KMS-11 (cell line): Measurements from ENCODE around the gene FAM107B.

ENCODE experiments used
- H2AFZ ChIP-seq: fragments of 200-600 bp; sonication (generic); 2 replicates; pipeline ENCODE4 v1.6.1; 2016; ENCODE audit warnings: antibody characterized with exemption, mixed run types, low read depth
- H3K27ac ChIP-seq: fragments of 200-600 bp; sonication (generic); 2 replicates; pipeline ENCODE4 v1.6.1; 2016; ENCODE audit warnings: mild to moderate bottlenecking, mixed run types
- H3K27me3 ChIP-seq: fragments of 200-600 bp; sonication (generic); 2 replicates; pipeline ENCODE4 v1.6.1; 2017; ENCODE audit warnings: mild to moderate bottlenecking, low read depth, mixed run types, moderate library complexity; ENCODE audit not compliant: insufficient read depth
- H3K36me3 ChIP-seq: fragments of 200-600 bp; sonication (generic); 2 replicates; pipeline ENCODE4 v1.6.1; 2017; ENCODE audit warnings: mild to moderate bottlenecking, mixed run types; ENCODE audit not compliant: insufficient read depth
- H3K4me1 ChIP-seq: fragments of 200-600 bp; sonication (generic); 2 replicates; pipeline ENCODE4 v1.6.1; 2016; ENCODE audit warnings: mild to moderate bottlenecking, low read depth, mixed run types; ENCODE audit not compliant: poor library complexity, severe bottlenecking
- H3K4me2 ChIP-seq: fragments of 200-600 bp; sonication (generic); 2 replicates; pipeline ENCODE4 v1.7.0; 2016; ENCODE audit warnings: mild to moderate bottlenecking, mixed run types
- H3K4me3 ChIP-seq: fragments of 200-600 bp; sonication (generic); IDR thresholded peaks from 2 replicates; pipeline ENCODE4 v1.6.1; 2017; ENCODE audit warnings: low read depth, low read length, mixed read lengths; ENCODE audit not compliant: insufficient read depth
- H3K79me2 ChIP-seq: fragments of 200-600 bp; sonication (generic); 2 replicates; pipeline ENCODE4 v1.6.1; 2016; ENCODE audit warnings: low read depth, mixed run types; ENCODE audit not compliant: insufficient read depth
- H3K9ac ChIP-seq: fragments of 200-600 bp; sonication (generic); 2 replicates; pipeline ENCODE4 v1.6.1; 2016; ENCODE audit warnings: mild to moderate bottlenecking, mixed run types
- H4K20me1 ChIP-seq: fragments of 200-600 bp; sonication (generic); 2 replicates; pipeline ENCODE4 v1.6.1; 2016; ENCODE audit warnings: mild to moderate bottlenecking, mixed run types; ENCODE audit not compliant: insufficient read depth
- CTCF ChIP-seq: fragments of 200-600 bp; sonication (generic); conservative IDR thresholded peaks from 2 replicates; pipeline ENCODE4 v1.6.1; 2017; ENCODE audit warnings: low read depth, mild to moderate bottlenecking, antibody characterized with exemption, low read length, moderate library complexity, mixed read lengths

The FAM107B gene

GRCh38 chr10:14566498-14566897 is 208.2 kb downstream of the FAM107B start:
- H3K4me2 ChIP-seq: no peak overlapping the region
- no peak overlapping the region for H3K4me3 ChIP-seq
- no peak overlapping the region for H3K27ac ChIP-seq
- no peaks in the 10 kb centered on the region for H3K4me1 ChIP-seq
- no peaks in the 10 kb centered on the region for H3K27me3 ChIP-seq
- no peaks in the 10 kb centered on the region for H3K36me3 ChIP-seq
- no peaks in the 10 kb centered on the region for H4K20me1 ChIP-seq
- no peak for TF ChIP-seq CTCF
- no peak overlapping the region for H3K9ac ChIP-seq
- H2AFZ ChIP-seq: no peak overlapping the region
- no peaks in the 10 kb centered on the region for H3K79me2 ChIP-seq

GRCh38 chr10:14565199-14565598 is 209.5 kb downstream of the FAM107B start:
- no peaks in the 10 kb centered on the region for H3K79me2 ChIP-seq
- no peaks in the 10 kb centered on the region for H3K4me1 ChIP-seq
- no peak overlapping the region for H3K4me3 ChIP-seq

GRCh38 chr10:14564268-14564744 is 210.4 kb downstream of the FAM107B start:
- no peaks in the 10 kb centered on the region for H3K79me2 ChIP-seq
- no peaks in the 10 kb centered on the region for H3K4me1 ChIP-seq
- no peaks in the 10 kb centered on the region for H3K36me3 ChIP-seq
- H2AFZ ChIP-seq: no peak overlapping the region
- no peak overlapping the region for H3K4me2 ChIP-seq
- no peaks in the 10 kb centered on the region for H3K27me3 ChIP-seq
- no peak overlapping the region for H3K27ac ChIP-seq
- H3K9ac ChIP-seq: no peak overlapping the region
- no peak for TF ChIP-seq CTCF
- H4K20me1 ChIP-seq: no peaks in the 10 kb centered on the region
- no peak overlapping the region for H3K4me3 ChIP-seq

More at GRCh38 chr10:14565199-14565598, 209.5 kb downstream of the FAM107B start:
- H3K27ac ChIP-seq: no peak overlapping the region
- no peak overlapping the region for H3K9ac ChIP-seq
- H3K27me3 ChIP-seq: no peaks in the 10 kb centered on the region
- H3K36me3 ChIP-seq: no peaks in the 10 kb centered on the region
- H2AFZ ChIP-seq: no peak overlapping the region
- H4K20me1 ChIP-seq: no peaks in the 10 kb centered on the region
- TF ChIP-seq CTCF: no peak
- no peak overlapping the region for H3K4me2 ChIP-seq

GRCh38 chr10:14563359-14563940 is 211.2 kb downstream of the FAM107B start:
- H3K27ac ChIP-seq: no peak overlapping the region
- no peaks in the 10 kb centered on the region for H3K27me3 ChIP-seq
- H3K79me2 ChIP-seq: no peaks in the 10 kb centered on the region

More at GRCh38 chr10:14563359-14563940, 211.2 kb downstream of the FAM107B start:
- TF ChIP-seq CTCF: no peak
- H3K4me1 ChIP-seq: no peaks in the 10 kb centered on the region
- H3K4me2 ChIP-seq: no peak overlapping the region
- no peak overlapping the region for H2AFZ ChIP-seq
- H4K20me1 ChIP-seq: no peaks in the 10 kb centered on the region
- no peak overlapping the region for H3K4me3 ChIP-seq
- H3K9ac ChIP-seq: no peak overlapping the region
- no peaks in the 10 kb centered on the region for H3K36me3 ChIP-seq
